Adrenal gland (tissue), 12 donors: Measurements from ENCODE around the gene TRIO. TPM values are rescaled to one million over a fixed set of nuclear protein-coding genes. Genes with fewer than 3 reads are reported as not detected.

ENCODE experiments used
- DNase-seq, 7 donors: peaks; one replicate each; pipeline ENCODE4 v3.0.0-alpha.2; 2019 to 2020
- H3K27ac ChIP-seq, 5 donors: fragments of 200-600 bp; sonication (generic) in 4 of 5; 1 replicate in 3 of 5; 2 replicates in 2 of 5; pipeline versions ENCODE4 v1.5.1 to v1.8.0; 2016 to 2020; ENCODE audit warnings: mild to moderate bottlenecking in 1 of 5
- H3K27me3 ChIP-seq: fragments of 200-600 bp; 2 replicates; pipeline ENCODE4 v1.8.0; 2021
- H3K36me3 ChIP-seq, 2 donors: fragments of 200-600 bp; replicated peaks in 1 of 2; 1 replicate in 1 of 2; 2 replicates in 1 of 2; pipeline versions ENCODE4 v1.5.1 to v1.8.0; 2018 to 2022
- H3K4me1 ChIP-seq, 2 donors: fragments of 200-600 bp; replicated peaks in 1 of 2; 1 replicate in 1 of 2; 2 replicates in 1 of 2; pipeline versions ENCODE4 v1.5.1 to v1.8.0; 2018 to 2021
- H3K4me3 ChIP-seq, 4 donors: fragments of 200-600 bp; sonication (generic) in 3 of 4; one replicate each; pipeline ENCODE4 v1.5.1; 2016 to 2018
- H3K9me3 ChIP-seq, 3 donors: fragments of 200-600 bp; sonication (generic) in 1 of 3; replicated peaks in 1 of 3; 1 replicate in 2 of 3; 2 replicates in 1 of 3; pipeline versions ENCODE4 v1.5.1 to v1.8.0; 2016 to 2021
- POLR2A ChIP-seq, 2 donors: fragments of 450-650 bp; IDR thresholded peaks; one replicate each; pipeline ENCODE4 v1.6.1; 2017; ENCODE audit warnings: antibody characterized with exemption in 2 of 2, mild to moderate bottlenecking in 2 of 2, moderate library complexity in 1 of 2
- WGBS, 4 donors: extraction: QIAGEN DNeasy Blood & Tissue Kit in 2 of 4; methylation state at CpG; one replicate each; pipeline versions ENCODE4 v1.1.5 to v1.1.7; 2013 to 2017; 5-methylcytosine and 5-hydroxymethylcytosine counted together
- intact Hi-C, 2 donors: fragments of 100-400 bp; cut with DNase I; formaldehyde crosslinking; loops; one replicate each; pipeline versions ENCODE4 v1.14.1 to v1.15.0; 2022 to 2023
- polyA plus RNA-seq, 3 donors: library from polyadenylated mRNA; stranded (reverse); fragments of 200-250 nt in 2 of 3; fragments of 350-450 nt in 1 of 3; fragmentation: Illumina TruSeq in 1 of 3; extraction: RNeasy Lipid Tissue Mini Kit (QIAGEN cat#74804) in 1 of 3; gene quantifications; one replicate each; pipeline ENCODE4 v1.2.3, GENCODE V29; 2013 to 2014
- total RNA-seq, 9 donors: library from RNA; depleted of rRNA in 4 of 9; stranded (reverse); fragments of >200 nt in 4 of 9; fragments of 120-200 nt in 1 of 9; fragmentation: NEBNext Ultra II Directional in 1 of 9; extraction: Animal tissue kit (Norgen Biotek cat#: 25700) in 1 of 9; gene quantifications; one replicate each; pipeline versions ENCODE4 v1.1.0 to v1.2.4, GENCODE V29; 2013 to 2023
- TF ChIP-seq, protein P1 (sequence below), 6 experiments: fragments of 450-650 bp in 4 of 6; fragments of 200-600 bp in 2 of 6; sonication (generic) in 1 of 6; IDR thresholded peaks; 1 replicate in 5 of 6; 2 replicates in 1 of 6; pipeline versions ENCODE4 v1.5.1 to v1.8.0; 2016 to 2021; ENCODE audit warnings: antibody characterized with exemption in 6 of 6, mild to moderate bottlenecking in 2 of 6, moderate library complexity in 1 of 6
- donor health status: healthy with polysubstance abuse.
- donor health status: Bipolar disorder and iron deficiency.
- donor health status: DM: yes; HTN: yes; CAD: no.
- donor health status: DM: no; HTN: no; CAD: no.
- donor health status: DM: no; HTN: no; CAD: no.
- donor health status: DM: yes; HTN: yes; CAD: no.

The TRIO gene
- total and polyA plus RNA-seq, 12 donors: 27.3 to 109 (median 72.4) TPM

DNA sequence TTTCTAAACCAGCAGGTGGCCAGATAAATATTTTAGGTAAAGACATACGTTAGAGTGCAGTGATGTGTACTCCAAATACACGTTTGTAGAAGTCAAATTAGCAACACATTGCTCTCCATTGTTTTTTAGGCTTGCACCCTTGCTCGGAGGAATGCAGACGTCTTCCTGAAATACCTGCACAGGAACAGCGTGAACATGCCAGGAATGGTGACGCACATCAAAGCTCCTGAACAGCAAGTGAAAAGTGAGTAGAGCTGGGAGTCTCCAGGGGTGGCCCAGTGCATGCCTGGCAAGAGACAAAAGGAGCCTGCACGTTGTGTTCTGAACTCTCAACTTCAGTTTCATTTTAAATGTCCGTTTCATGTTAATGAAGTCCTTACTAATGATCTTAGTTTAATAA is 231.0 kb downstream of the TRIO start:
- no peaks in the 10 kb centered on the region for H3K27me3 ChIP-seq
- H3K27ac ChIP-seq: no peak overlapping the region

DNA sequence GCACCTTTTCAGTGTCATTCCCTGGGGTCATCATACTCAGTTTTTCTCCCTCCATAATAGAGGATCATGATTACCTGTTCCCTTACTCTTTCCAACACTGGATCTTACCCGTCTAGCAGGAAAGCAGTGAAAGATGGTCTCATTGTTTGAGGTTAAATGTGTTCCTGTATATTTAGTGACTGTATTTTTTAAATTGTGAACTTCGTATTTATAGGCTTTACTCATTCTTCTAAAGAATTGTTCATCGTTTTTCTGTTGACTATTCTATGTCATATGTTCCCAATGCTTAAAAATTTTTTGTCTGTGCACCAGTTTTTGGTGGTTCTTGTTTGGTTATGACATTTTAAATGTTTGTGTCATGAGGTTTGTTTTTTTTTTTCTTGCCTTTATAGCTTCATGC is 233.6 kb downstream of the TRIO start:
- H3K27me3 ChIP-seq: no peaks in the 10 kb centered on the region
- no peak overlapping the region for H3K27ac ChIP-seq
- intact Hi-C loops: no loop called here
- H3K9me3 ChIP-seq: no peaks in the 10 kb centered on the region
- 89 to 90% (median 90%) methylated on average over 3 of the region's 3 CpGs for WGBS, 4 donors
- H3K36me3 ChIP-seq: peaks cover 0 to 57% of the 10 kb centered on the region in 2 donors
- no peak for DNase-seq
- TF ChIP-seq, protein P1, sequence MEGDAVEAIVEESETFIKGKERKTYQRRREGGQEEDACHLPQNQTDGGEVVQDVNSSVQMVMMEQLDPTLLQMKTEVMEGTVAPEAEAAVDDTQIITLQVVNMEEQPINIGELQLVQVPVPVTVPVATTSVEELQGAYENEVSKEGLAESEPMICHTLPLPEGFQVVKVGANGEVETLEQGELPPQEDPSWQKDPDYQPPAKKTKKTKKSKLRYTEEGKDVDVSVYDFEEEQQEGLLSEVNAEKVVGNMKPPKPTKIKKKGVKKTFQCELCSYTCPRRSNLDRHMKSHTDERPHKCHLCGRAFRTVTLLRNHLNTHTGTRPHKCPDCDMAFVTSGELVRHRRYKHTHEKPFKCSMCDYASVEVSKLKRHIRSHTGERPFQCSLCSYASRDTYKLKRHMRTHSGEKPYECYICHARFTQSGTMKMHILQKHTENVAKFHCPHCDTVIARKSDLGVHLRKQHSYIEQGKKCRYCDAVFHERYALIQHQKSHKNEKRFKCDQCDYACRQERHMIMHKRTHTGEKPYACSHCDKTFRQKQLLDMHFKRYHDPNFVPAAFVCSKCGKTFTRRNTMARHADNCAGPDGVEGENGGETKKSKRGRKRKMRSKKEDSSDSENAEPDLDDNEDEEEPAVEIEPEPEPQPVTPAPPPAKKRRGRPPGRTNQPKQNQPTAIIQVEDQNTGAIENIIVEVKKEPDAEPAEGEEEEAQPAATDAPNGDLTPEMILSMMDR (IDR thresholded peaks at IDR 0.05): no peak
- no peak for TF ChIP-seq POLR2A (IDR thresholded peaks at IDR 0.05)
- no peak overlapping the region for H3K4me3 ChIP-seq
- H3K4me1 ChIP-seq: no peaks in the 10 kb centered on the region

More for the DNA sequence above, 231.0 kb downstream of the TRIO start:
- no peak overlapping the region for H3K4me3 ChIP-seq
- WGBS, 4 donors: 81 to 85% (median 83%) methylated on average over 8 of the region's 8 CpGs
- no peak for TF ChIP-seq POLR2A (IDR thresholded peaks at IDR 0.05)
- TF ChIP-seq, protein P1 (IDR thresholded peaks at IDR 0.05): no peak
- no peaks in the 10 kb centered on the region for H3K4me1 ChIP-seq
- H3K36me3 ChIP-seq: peaks cover 0 to 54% of the 10 kb centered on the region in 2 donors
- H3K9me3 ChIP-seq: no peaks in the 10 kb centered on the region
- intact Hi-C loops: no loop called here
- no peak for DNase-seq

DNA sequence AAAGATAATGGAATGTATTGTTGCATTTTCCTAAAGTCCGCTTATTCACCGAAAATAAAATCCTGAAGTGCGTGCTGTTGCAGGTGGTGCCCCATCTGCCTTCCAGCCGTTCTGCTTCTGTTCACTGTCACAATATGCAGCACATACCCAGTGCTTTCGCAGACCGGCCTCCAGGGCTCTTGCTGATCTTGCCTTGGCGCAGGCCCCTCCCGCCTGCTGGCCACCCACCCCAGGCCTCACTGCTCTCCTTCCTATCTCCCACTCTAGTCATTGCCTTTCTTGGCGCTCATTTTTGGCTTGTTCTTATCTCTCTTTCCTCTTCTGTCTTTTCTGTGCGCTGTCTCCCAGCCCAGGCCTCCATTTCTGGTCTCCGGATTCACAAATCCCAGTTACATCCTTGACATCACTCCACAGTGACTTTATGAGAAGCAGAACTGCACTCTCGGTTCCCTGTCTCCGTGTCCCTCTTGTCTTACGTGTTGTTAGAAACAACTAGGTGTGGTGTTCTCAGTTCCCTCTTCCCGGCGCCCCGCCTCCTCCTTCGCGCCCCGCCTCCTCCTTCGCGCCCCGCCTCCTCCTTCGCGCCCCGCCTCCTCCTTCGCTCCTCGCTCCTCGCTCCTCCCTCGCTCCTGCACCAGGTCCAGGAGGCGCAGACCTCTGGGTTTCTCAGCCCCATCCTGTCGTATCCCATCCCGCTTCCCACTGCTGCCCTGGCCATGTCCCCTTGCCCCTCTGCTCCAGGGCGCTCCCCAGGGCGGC is 236.8 kb downstream of the TRIO start:
- peaks cover 0 to 57% of the 10 kb centered on the region in 2 donors for H3K36me3 ChIP-seq
- intact Hi-C loops: no loop called here
- no peaks in the 10 kb centered on the region for H3K27me3 ChIP-seq
- no peak overlapping the region for H3K27ac ChIP-seq
- TF ChIP-seq POLR2A (IDR thresholded peaks at IDR 0.05): no peak
- TF ChIP-seq, protein P1 (IDR thresholded peaks at IDR 0.05): no peak
- H3K4me3 ChIP-seq: no peak overlapping the region
- no peaks in the 10 kb centered on the region for H3K4me1 ChIP-seq
- WGBS, 4 donors: 86 to 89% (median 87%) methylated on average over 34 to 35 of the region's 35 CpGs
- H3K9me3 ChIP-seq: no peaks in the 10 kb centered on the region
- no peak for DNase-seq

DNA sequence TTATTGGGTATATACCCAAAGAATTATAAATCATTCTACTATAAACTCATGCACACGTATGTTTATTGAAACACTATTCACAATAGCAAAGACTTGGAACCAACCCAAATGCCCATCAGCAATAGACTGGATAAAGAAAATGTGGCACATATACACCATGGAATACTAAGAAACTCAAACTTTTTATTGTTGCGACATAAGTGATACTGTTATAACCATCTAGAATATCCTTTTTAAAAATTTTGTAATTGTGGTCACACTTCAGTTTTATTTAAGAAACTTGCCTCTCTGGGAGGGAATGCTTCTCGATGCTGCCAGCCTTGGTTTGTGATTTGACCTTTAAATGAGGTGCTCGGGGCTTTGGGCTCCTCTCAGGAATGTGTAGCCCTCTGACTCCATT is 237.6 kb downstream of the TRIO start:
- H3K36me3 ChIP-seq: peaks cover 0 to 57% of the 10 kb centered on the region in 2 donors
- WGBS, 4 donors: 67 to 85% (median 71%) methylated on average over 4 of the region's 4 CpGs
- TF ChIP-seq, protein P1 (IDR thresholded peaks at IDR 0.05): no peak
- no peak for TF ChIP-seq POLR2A (IDR thresholded peaks at IDR 0.05)
- H3K27ac ChIP-seq: no peak overlapping the region
- no peak overlapping the region for H3K4me3 ChIP-seq
- DNase-seq: no peak
- intact Hi-C loops: no loop called here
- no peaks in the 10 kb centered on the region for H3K9me3 ChIP-seq
- H3K27me3 ChIP-seq: no peaks in the 10 kb centered on the region
- H3K4me1 ChIP-seq: no peaks in the 10 kb centered on the region
